Keratinocyte (primary cell): Measurements from ENCODE around the gene ERC2.

Source experiments
- EZH2 ChIP-seq: IDR thresholded peaks from one replicate; pipeline ENCODE4 v1.6.1; 2012; ENCODE audit warnings: inconsistent platforms, mild to moderate bottlenecking, low read length, moderate library complexity
- TF ChIP-seq, protein P1 (sequence below), 3 experiments: IDR thresholded peaks in 1 of 3; conservative IDR thresholded peaks in 1 of 3; optimal IDR thresholded peaks in 1 of 3; 2 replicates in 2 of 3; 3 replicates in 1 of 3; pipeline versions ENCODE3 to v1.5.1; 2011; ENCODE audit warnings: low read length in 3 of 3, mild to moderate bottlenecking in 3 of 3, moderate library complexity in 2 of 3, control low read depth in 1 of 3, inconsistent platforms in 1 of 3; ENCODE audit not compliant: insufficient read depth in 2 of 3; ENCODE audit errors: extremely low read depth in 1 of 3

DNA sequence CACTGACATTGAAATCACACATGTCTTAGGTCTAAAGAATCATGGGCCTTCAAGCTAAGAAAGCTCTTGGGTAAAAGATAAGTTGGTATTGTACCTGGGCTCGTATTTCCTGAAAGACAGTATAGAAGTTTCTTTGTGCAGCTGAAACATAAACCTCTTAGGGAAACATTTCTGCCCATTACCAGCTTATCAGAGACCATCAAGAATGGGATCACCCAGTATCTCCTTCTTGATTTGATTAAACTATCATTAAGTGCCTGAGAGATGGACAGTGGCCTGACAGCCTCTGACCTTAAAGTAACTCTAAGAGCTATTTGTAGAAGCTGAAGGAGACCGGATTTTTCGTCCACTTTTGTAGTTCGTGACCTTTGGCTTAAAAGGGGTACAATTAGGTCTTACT is 265.3 kb downstream of the ERC2 start:
- TF ChIP-seq, protein P1, sequence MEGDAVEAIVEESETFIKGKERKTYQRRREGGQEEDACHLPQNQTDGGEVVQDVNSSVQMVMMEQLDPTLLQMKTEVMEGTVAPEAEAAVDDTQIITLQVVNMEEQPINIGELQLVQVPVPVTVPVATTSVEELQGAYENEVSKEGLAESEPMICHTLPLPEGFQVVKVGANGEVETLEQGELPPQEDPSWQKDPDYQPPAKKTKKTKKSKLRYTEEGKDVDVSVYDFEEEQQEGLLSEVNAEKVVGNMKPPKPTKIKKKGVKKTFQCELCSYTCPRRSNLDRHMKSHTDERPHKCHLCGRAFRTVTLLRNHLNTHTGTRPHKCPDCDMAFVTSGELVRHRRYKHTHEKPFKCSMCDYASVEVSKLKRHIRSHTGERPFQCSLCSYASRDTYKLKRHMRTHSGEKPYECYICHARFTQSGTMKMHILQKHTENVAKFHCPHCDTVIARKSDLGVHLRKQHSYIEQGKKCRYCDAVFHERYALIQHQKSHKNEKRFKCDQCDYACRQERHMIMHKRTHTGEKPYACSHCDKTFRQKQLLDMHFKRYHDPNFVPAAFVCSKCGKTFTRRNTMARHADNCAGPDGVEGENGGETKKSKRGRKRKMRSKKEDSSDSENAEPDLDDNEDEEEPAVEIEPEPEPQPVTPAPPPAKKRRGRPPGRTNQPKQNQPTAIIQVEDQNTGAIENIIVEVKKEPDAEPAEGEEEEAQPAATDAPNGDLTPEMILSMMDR (optimal IDR thresholded peaks at IDR 0.05 in 1 of 3, IDR thresholded peaks at IDR 0.05 in 1 of 3, conservative IDR thresholded peaks at IDR 0.05 in 1 of 3; ENCODE audit: extremely low read depth in 1 of 3, insufficient read depth in 2 of 3, low read length in 3 of 3) = no peak
- TF ChIP-seq EZH2 = no peak
